Neuronal stem cell (in vitro differentiated cells): ENCODE data around the gene LRMDA.

Source experiments
- DNase-seq: peaks from one replicate; pipeline ENCODE4 v3.0.0-alpha.2; 2013; ENCODE audit warnings: low spot score
- H2AFZ ChIP-seq: one replicate; pipeline ENCODE4 v1.6.1; 2013; ENCODE audit warnings: mild to moderate bottlenecking, low read length, inconsistent platforms
- H2AK5ac ChIP-seq: 2 replicates; pipeline ENCODE4 v1.6.1; 2013; ENCODE audit warnings: low read depth, mild to moderate bottlenecking, inconsistent platforms, low read length, moderate library complexity, mixed read lengths
- H2BK120ac ChIP-seq: 2 replicates; pipeline ENCODE4 v1.6.1; 2013; ENCODE audit warnings: low read depth, mild to moderate bottlenecking, inconsistent platforms, low read length, moderate library complexity, mixed read lengths
- H2BK12ac ChIP-seq: one replicate; pipeline ENCODE4 v1.6.1; 2013; ENCODE audit warnings: low read length, inconsistent platforms
- H2BK15ac ChIP-seq: 2 replicates; pipeline ENCODE4 v1.6.1; 2013; ENCODE audit warnings: mild to moderate bottlenecking, low read length, inconsistent platforms, mixed read lengths
- H2BK5ac ChIP-seq: one replicate; pipeline ENCODE4 v1.6.1; 2013; ENCODE audit warnings: inconsistent platforms, mild to moderate bottlenecking, low read length, moderate library complexity
- H3K14ac ChIP-seq: one replicate; pipeline ENCODE4 v1.6.1; 2013; ENCODE audit warnings: low read length, inconsistent platforms
- H3K18ac ChIP-seq: 2 replicates; pipeline ENCODE4 v1.6.1; 2013; ENCODE audit warnings: low read length, inconsistent platforms
- H3K23ac ChIP-seq: 2 replicates; pipeline ENCODE4 v1.6.1; 2013; ENCODE audit warnings: low read depth, mild to moderate bottlenecking, mixed read lengths, low read length, inconsistent platforms; ENCODE audit not compliant: poor library complexity
- H3K27ac ChIP-seq: replicated peaks from 3 replicates; pipeline ENCODE4 v1.5.1; 2013; ENCODE audit warnings: low read length, inconsistent platforms
- H3K27me3 ChIP-seq, 3 experiments: 2 replicates each; pipeline ENCODE4 v1.6.1; 2013; ENCODE audit warnings: low read length in 3 of 3, mild to moderate bottlenecking in 2 of 3, inconsistent platforms in 1 of 3, low read depth in 1 of 3, mixed read lengths in 1 of 3, moderate library complexity in 1 of 3; ENCODE audit not compliant: control insufficient read depth in 3 of 3, insufficient read depth in 3 of 3
- H3K36me3 ChIP-seq, 2 donors: replicated peaks in 1 of 2; 2 replicates each; pipeline ENCODE4 v1.6.1; 2013; ENCODE audit warnings: low read length in 2 of 2; ENCODE audit not compliant: control insufficient read depth in 2 of 2, insufficient read depth in 2 of 2
- H3K4ac ChIP-seq: 2 replicates; pipeline ENCODE4 v1.6.1; 2013; ENCODE audit warnings: inconsistent platforms, mild to moderate bottlenecking, low read length, moderate library complexity
- H3K4me1 ChIP-seq, 2 donors: 1 replicate in 1 of 2; 2 replicates in 1 of 2; pipeline ENCODE4 v1.6.1; 2013; ENCODE audit warnings: low read length in 2 of 2, low read depth in 1 of 2; ENCODE audit not compliant: control insufficient read depth in 2 of 2, insufficient read depth in 1 of 2
- H3K4me2 ChIP-seq: one replicate; pipeline ENCODE4 v1.6.1; 2013; ENCODE audit warnings: mild to moderate bottlenecking, low read length, inconsistent platforms; ENCODE audit not compliant: insufficient read depth, poor library complexity, severe bottlenecking
- H3K4me3 ChIP-seq, 2 donors: 2 replicates each; pipeline ENCODE4 v1.5.1; 2013; ENCODE audit warnings: low read length in 2 of 2, mild to moderate bottlenecking in 2 of 2, inconsistent platforms in 1 of 2, moderate library complexity in 1 of 2
- H3K79me1 ChIP-seq: one replicate; pipeline ENCODE4 v1.6.1; 2013; ENCODE audit warnings: low read depth, mild to moderate bottlenecking, inconsistent platforms, low read length, moderate library complexity
- H3K9ac ChIP-seq: one replicate; pipeline ENCODE4 v1.6.1; 2013; ENCODE audit warnings: mild to moderate bottlenecking, low read depth, low read length, inconsistent platforms; ENCODE audit not compliant: poor library complexity
- H3K9me3 ChIP-seq, 2 donors: replicated peaks in 1 of 2; 2 replicates each; pipeline versions ENCODE3 to v1.6.1; 2013; ENCODE audit warnings: low read length in 2 of 2, mild to moderate bottlenecking in 2 of 2, inconsistent platforms in 1 of 2, low read depth in 1 of 2, mixed read lengths in 1 of 2, moderate library complexity in 1 of 2; ENCODE audit not compliant: control insufficient read depth in 2 of 2, insufficient read depth in 1 of 2
- H4K8ac ChIP-seq: one replicate; pipeline ENCODE4 v1.6.1; 2013; ENCODE audit warnings: low read depth, mild to moderate bottlenecking, inconsistent platforms, low read length, moderate library complexity
- H4K91ac ChIP-seq: one replicate; pipeline ENCODE4 v1.6.1; 2013; ENCODE audit warnings: low read length, low read depth, mild to moderate bottlenecking, inconsistent platforms; ENCODE audit not compliant: poor library complexity
- WGBS, 2 donors: extraction: QIAGEN DNeasy Blood & Tissue Kit; methylation state at CpG; one replicate each; pipeline ENCODE4 v1.1.7; 2013; ENCODE audit warnings: missing lambda C conversion rate in 2 of 2, mixed read lengths in 1 of 2; ENCODE audit not compliant: insufficient read length in 2 of 2, insufficient replicate concordance in 1 of 2; ENCODE audit errors: extremely low coverage in 2 of 2; 5-methylcytosine and 5-hydroxymethylcytosine counted together

Gene LRMDA

GRCh38 chr10:76195654-76196390 is 764.4 kb downstream of the LRMDA start:
- no peak overlapping the region for H3K23ac ChIP-seq
- no peak overlapping the region for H2AFZ ChIP-seq
- no peak overlapping the region for H2AK5ac ChIP-seq
- H2BK15ac ChIP-seq, result no peak overlapping the region
- H2BK12ac ChIP-seq, result no peak overlapping the region
- no peak for DNase-seq
- no peak overlapping the region for H3K4me3 ChIP-seq
- H2BK120ac ChIP-seq, result no peak overlapping the region
- H2BK5ac ChIP-seq, result no peak overlapping the region
- H3K9ac ChIP-seq, result no peak overlapping the region
- H3K79me1 ChIP-seq, result no peaks in the 10 kb centered on the region
- no peak overlapping the region for H3K27ac ChIP-seq
- no peak overlapping the region for H4K8ac ChIP-seq
- no peaks in the 10 kb centered on the region for H3K36me3 ChIP-seq
- no peaks in the 10 kb centered on the region for H3K9me3 ChIP-seq
- no peaks in the 10 kb centered on the region for H3K27me3 ChIP-seq
- no peak overlapping the region for H3K4ac ChIP-seq
- WGBS, 2 donors, result no CpG with 5 or more reads among the region's 3 CpGs
- H3K4me2 ChIP-seq, result no peak overlapping the region
- H3K18ac ChIP-seq, result no peak overlapping the region
- peaks cover 3% of the 10 kb centered on the region in 2 donors for H3K4me1 ChIP-seq
- H3K14ac ChIP-seq, result no peak overlapping the region
- H4K91ac ChIP-seq, result no peak overlapping the region

GRCh38 chr10:76197293-76197692 is 765.9 kb downstream of the LRMDA start:
- Histone ChIP-seq H3K27me3 (no peaks in the 10 kb centered on the region), H3K18ac (no peak overlapping the region)
- whole genome bisulfite sequencing, 2 donors, result no CpG with 5 or more reads among the region's 4 CpGs

GRCh38 chr10:76198287-76199035 is 767.0 kb downstream of the LRMDA start:
- Histone ChIP-seq H4K91ac (no peak overlapping the region), H3K79me1 (no peaks in the 10 kb centered on the region), H3K9ac (no peak overlapping the region), H3K36me3 (no peaks in the 10 kb centered on the region), H4K8ac (no peak overlapping the region), H2BK5ac (no peak overlapping the region), H3K23ac (no peak overlapping the region), H3K4ac (no peak overlapping the region), H2BK120ac (no peak overlapping the region), H3K27ac (no peak overlapping the region), H2AK5ac (no peak overlapping the region), H3K4me2 (no peak overlapping the region), H3K27me3 (no peaks in the 10 kb centered on the region), H2BK12ac (no peak overlapping the region), H3K9me3 (no peaks in the 10 kb centered on the region), H3K4me1 (peaks cover 3 to 7% of the 10 kb centered on the region in 2 donors), H2AFZ (no peak overlapping the region), H3K4me3 (no peak overlapping the region), H3K14ac (no peak overlapping the region), H3K18ac (peak overlapping the region; percentile 11), H2BK15ac (no peak overlapping the region)
- no peak for DNase-seq
- no CpG with 5 or more reads among the region's 4 CpGs for WGBS, 2 donors

More at GRCh38 chr10:76197293-76197692, 765.9 kb downstream of the LRMDA start:
- Histone ChIP-seq H2BK5ac (no peak overlapping the region), H3K23ac (no peak overlapping the region), H2AK5ac (no peak overlapping the region), H3K9me3 (no peaks in the 10 kb centered on the region), H2BK12ac (no peak overlapping the region), H3K4me2 (no peak overlapping the region), H3K27ac (no peak overlapping the region), H3K4ac (no peak overlapping the region), H3K4me1 (peaks cover 3% of the 10 kb centered on the region in 2 donors), H2BK15ac (no peak overlapping the region), H3K36me3 (no peaks in the 10 kb centered on the region), H3K79me1 (no peaks in the 10 kb centered on the region), H4K91ac (no peak overlapping the region), H2BK120ac (no peak overlapping the region), H3K4me3 (no peak overlapping the region), H3K9ac (no peak overlapping the region), H4K8ac (no peak overlapping the region), H3K14ac (no peak overlapping the region), H2AFZ (no peak overlapping the region)
- no peak for DNase-seq

GRCh38 chr10:76201962-76202361 is 770.5 kb downstream of the LRMDA start:
- Histone ChIP-seq H3K27ac (no peak overlapping the region), H2AFZ (no peak overlapping the region), H3K4me1 (peaks cover 0 to 5% of the 10 kb centered on the region in 2 donors), H2BK12ac (no peak overlapping the region), H3K27me3 (no peaks in the 10 kb centered on the region), H3K9ac (no peak overlapping the region), H4K91ac (no peak overlapping the region), H3K9me3 (no peaks in the 10 kb centered on the region), H2BK5ac (no peak overlapping the region), H3K36me3 (no peaks in the 10 kb centered on the region), H2AK5ac (no peak overlapping the region), H4K8ac (no peak overlapping the region), H2BK120ac (no peak overlapping the region), H3K4me3 (no peak overlapping the region), H3K23ac (no peak overlapping the region), H3K4ac (no peak overlapping the region), H3K4me2 (no peak overlapping the region), H3K14ac (no peak overlapping the region), H3K79me1 (no peaks in the 10 kb centered on the region), H2BK15ac (no peak overlapping the region), H3K18ac (no peak overlapping the region)
- no peak for DNase-seq
- no CpG with 5 or more reads among the region's 4 CpGs for WGBS, 2 donors
